ENCODE measurements around the gene ABHD8.

Gene ABHD8

GRCh38 chr19:17292301-17293074 is 10.7 kb downstream of the ABHD8 start:
- peak overlapping the region; percentile 82 for H3K9ac ChIP-seq (ENCODE audit: low read length)

GRCh38 chr19:17289489-17289888 is 13.7 kb downstream of the ABHD8 start:
- Histone ChIP-seq H3K4me3 (ENCODE audit: low read length) (no peak overlapping the region), H3K36me3 (ENCODE audit: control insufficient read depth, insufficient read depth, low read length) (no peaks in the 10 kb centered on the region), H4K5ac (ENCODE audit: low read length) (no peak overlapping the region), H2BK120ac (ENCODE audit: low read depth, low read length) (no peak overlapping the region), H2AK5ac (ENCODE audit: low read length) (no peak overlapping the region), H3K4me1 (ENCODE audit: control insufficient read depth, low read depth, low read length) (no peaks in the 10 kb centered on the region), H3K56ac (ENCODE audit: low read length) (peak overlapping the region; percentile 64), H3K23ac (ENCODE audit: low read length) (no peak overlapping the region), H4K8ac (ENCODE audit: low read depth, low read length) (no peak overlapping the region), H3K79me1 (ENCODE audit: low read length) (no peaks in the 10 kb centered on the region), H3K27ac (ENCODE audit: low read depth, low read length) (no peak overlapping the region), H2BK15ac (replicated peaks; ENCODE audit: low read depth) (no peak overlapping the region), H3K79me2 (ENCODE audit: control insufficient read depth, insufficient read depth, low read length) (no peaks in the 10 kb centered on the region), H3K18ac (ENCODE audit: low read length) (no peak overlapping the region), H3K27me3 (ENCODE audit: insufficient read depth, low read length, poor library complexity) (no peaks in the 10 kb centered on the region), H3K9ac (ENCODE audit: low read length) (no peak overlapping the region), H3K4me2 (ENCODE audit: low read length) (no peak overlapping the region), H2BK5ac (ENCODE audit: low read length) (no peak overlapping the region), H3K4ac (ENCODE audit: low read depth, low read length) (no peak overlapping the region)
- no CpG with 5 or more reads among the region's 22 CpGs for WGBS (ENCODE audit: extremely low coverage, insufficient coverage, low lambda C conversion rate)
- peak; percentile 97 for DNase-seq

More at GRCh38 chr19:17292301-17293074, 10.7 kb downstream of the ABHD8 start:
- H2AK5ac ChIP-seq (ENCODE audit: low read length), result no peak overlapping the region
- peak overlapping the region; percentile 94 for H3K56ac ChIP-seq (ENCODE audit: low read length)
- H2BK120ac ChIP-seq (ENCODE audit: low read depth, low read length), result no peak overlapping the region
- H3K4me2 ChIP-seq (ENCODE audit: low read length), result peak overlapping the region; percentile 79
- H3K4me1 ChIP-seq (ENCODE audit: control insufficient read depth, low read depth, low read length), result no peaks in the 10 kb centered on the region
- no CpG with 5 or more reads among the region's 46 CpGs for WGBS (ENCODE audit: extremely low coverage, insufficient coverage, low lambda C conversion rate)
- no peak overlapping the region for H4K8ac ChIP-seq (ENCODE audit: low read depth, low read length)
- H3K23ac ChIP-seq (ENCODE audit: low read length), result peak overlapping the region; percentile 37
- no peaks in the 10 kb centered on the region for H3K27me3 ChIP-seq (ENCODE audit: insufficient read depth, low read length, poor library complexity)
- no peak overlapping the region for H4K5ac ChIP-seq (ENCODE audit: low read length)
- peaks cover 1% of the 10 kb centered on the region for H3K79me2 ChIP-seq (ENCODE audit: control insufficient read depth, insufficient read depth, low read length)
- peak overlapping the region; percentile 45 for H3K27ac ChIP-seq (ENCODE audit: low read depth, low read length)
- no peak overlapping the region for H2BK5ac ChIP-seq (ENCODE audit: low read length)
- H2BK15ac ChIP-seq (replicated peaks; ENCODE audit: low read depth), result no peak overlapping the region
- H3K18ac ChIP-seq (ENCODE audit: low read length), result peak overlapping the region; percentile 19
- H3K4me3 ChIP-seq (ENCODE audit: low read length), result peak overlapping the region; percentile 50
- peak; percentile 98 for DNase-seq
- no peaks in the 10 kb centered on the region for H3K36me3 ChIP-seq (ENCODE audit: control insufficient read depth, insufficient read depth, low read length)
- no peak overlapping the region for H3K4ac ChIP-seq (ENCODE audit: low read depth, low read length)
- H3K79me1 ChIP-seq (ENCODE audit: low read length), result no peaks in the 10 kb centered on the region

- Histone ChIP-seq H3K23ac (ENCODE audit: low read length) (no peak overlapping the region), H3K56ac (ENCODE audit: low read length) (no peak overlapping the region), H2BK5ac (ENCODE audit: low read length) (no peak overlapping the region), H4K5ac (ENCODE audit: low read length) (no peak overlapping the region), H3K36me3 (ENCODE audit: control insufficient read depth, insufficient read depth, low read length) (no peaks in the 10 kb centered on the region), H3K4me2 (ENCODE audit: low read length) (no peak overlapping the region), H3K9ac (ENCODE audit: low read length) (no peak overlapping the region), H3K27me3 (ENCODE audit: insufficient read depth, low read length, poor library complexity) (no peaks in the 10 kb centered on the region), H3K27ac (ENCODE audit: low read depth, low read length) (no peak overlapping the region), H2BK15ac (replicated peaks; ENCODE audit: low read depth) (no peak overlapping the region), H3K4ac (ENCODE audit: low read depth, low read length) (no peak overlapping the region), H3K18ac (ENCODE audit: low read length) (no peak overlapping the region), H4K8ac (ENCODE audit: low read depth, low read length) (no peak overlapping the region), H2AK5ac (ENCODE audit: low read length) (no peak overlapping the region), H2BK120ac (ENCODE audit: low read depth, low read length) (no peak overlapping the region), H3K79me1 (ENCODE audit: low read length) (no peaks in the 10 kb centered on the region), H3K4me3 (ENCODE audit: low read length) (no peak overlapping the region), H3K4me1 (ENCODE audit: control insufficient read depth, low read depth, low read length) (no peaks in the 10 kb centered on the region), H3K79me2 (ENCODE audit: control insufficient read depth, insufficient read depth, low read length) (no peaks in the 10 kb centered on the region)
- no CpG with 5 or more reads among the region's 9 CpGs for WGBS (ENCODE audit: extremely low coverage, insufficient coverage, low lambda C conversion rate)
- no peak for DNase-seq
Observed at GRCh38 chr19:17286752-17287151, 16.5 kb downstream of the ABHD8 start.

GRCh38 chr19:17286263-17286662 is 17.0 kb downstream of the ABHD8 start:
- Histone ChIP-seq H3K27ac (ENCODE audit: low read depth, low read length) (no peak overlapping the region), H3K79me1 (ENCODE audit: low read length) (no peaks in the 10 kb centered on the region), H4K5ac (ENCODE audit: low read length) (no peak overlapping the region), H4K8ac (ENCODE audit: low read depth, low read length) (no peak overlapping the region), H3K56ac (ENCODE audit: low read length) (no peak overlapping the region), H3K4me1 (ENCODE audit: control insufficient read depth, low read depth, low read length) (no peaks in the 10 kb centered on the region), H2BK15ac (replicated peaks; ENCODE audit: low read depth) (no peak overlapping the region), H3K4me3 (ENCODE audit: low read length) (no peak overlapping the region), H3K27me3 (ENCODE audit: insufficient read depth, low read length, poor library complexity) (no peaks in the 10 kb centered on the region), H3K18ac (ENCODE audit: low read length) (no peak overlapping the region), H3K36me3 (ENCODE audit: control insufficient read depth, insufficient read depth, low read length) (no peaks in the 10 kb centered on the region), H2BK5ac (ENCODE audit: low read length) (no peak overlapping the region), H2AK5ac (ENCODE audit: low read length) (no peak overlapping the region), H3K79me2 (ENCODE audit: control insufficient read depth, insufficient read depth, low read length) (no peaks in the 10 kb centered on the region), H3K23ac (ENCODE audit: low read length) (no peak overlapping the region), H2BK120ac (ENCODE audit: low read depth, low read length) (no peak overlapping the region), H3K9ac (ENCODE audit: low read length) (no peak overlapping the region), H3K4me2 (ENCODE audit: low read length) (no peak overlapping the region), H3K4ac (ENCODE audit: low read depth, low read length) (no peak overlapping the region)
- DNase-seq, result no peak
- no CpG with 5 or more reads among the region's 11 CpGs for WGBS (ENCODE audit: extremely low coverage, insufficient coverage, low lambda C conversion rate)

GRCh38 chr19:17285415-17286135 is 17.6 kb downstream of the ABHD8 start:
- H3K56ac ChIP-seq (ENCODE audit: low read length), result no peak overlapping the region
- no peak overlapping the region for H4K5ac ChIP-seq (ENCODE audit: low read length)
- WGBS (ENCODE audit: extremely low coverage, insufficient coverage, low lambda C conversion rate), result no CpG with 5 or more reads among the region's 18 CpGs
- no peak overlapping the region for H2AK5ac ChIP-seq (ENCODE audit: low read length)
- no peak overlapping the region for H2BK5ac ChIP-seq (ENCODE audit: low read length)
- H3K4me1 ChIP-seq (ENCODE audit: control insufficient read depth, low read depth, low read length), result no peaks in the 10 kb centered on the region
- H3K79me2 ChIP-seq (ENCODE audit: control insufficient read depth, insufficient read depth, low read length), result no peaks in the 10 kb centered on the region
- no peaks in the 10 kb centered on the region for H3K79me1 ChIP-seq (ENCODE audit: low read length)
- H3K18ac ChIP-seq (ENCODE audit: low read length), result no peak overlapping the region
- H2BK15ac ChIP-seq (replicated peaks; ENCODE audit: low read depth), result no peak overlapping the region
- no peaks in the 10 kb centered on the region for H3K36me3 ChIP-seq (ENCODE audit: control insufficient read depth, insufficient read depth, low read length)
- no peak overlapping the region for H4K8ac ChIP-seq (ENCODE audit: low read depth, low read length)
- no peak overlapping the region for H2BK120ac ChIP-seq (ENCODE audit: low read depth, low read length)
- no peak overlapping the region for H3K27ac ChIP-seq (ENCODE audit: low read depth, low read length)
- H3K4me3 ChIP-seq (ENCODE audit: low read length), result no peak overlapping the region
- H3K23ac ChIP-seq (ENCODE audit: low read length), result no peak overlapping the region
- no peak overlapping the region for H3K9ac ChIP-seq (ENCODE audit: low read length)
- DNase-seq, result no peak
- H3K27me3 ChIP-seq (ENCODE audit: insufficient read depth, low read length, poor library complexity), result no peaks in the 10 kb centered on the region
- H3K4ac ChIP-seq (ENCODE audit: low read depth, low read length), result no peak overlapping the region
- H3K4me2 ChIP-seq (ENCODE audit: low read length), result no peak overlapping the region
